HK-2 (cell line): ENCODE measurements around the gene EVI5L.

Experiments
- DNase-seq: peaks from one replicate; pipeline ENCODE4 v3.0.0-alpha.2; 2018; ENCODE audit not compliant: unreplicated experiment

EVI5L gene

GRCh38 chr19:7872306-7873204 is 42.5 kb downstream of the EVI5L start:
- DNase-seq: no peak

DNA sequence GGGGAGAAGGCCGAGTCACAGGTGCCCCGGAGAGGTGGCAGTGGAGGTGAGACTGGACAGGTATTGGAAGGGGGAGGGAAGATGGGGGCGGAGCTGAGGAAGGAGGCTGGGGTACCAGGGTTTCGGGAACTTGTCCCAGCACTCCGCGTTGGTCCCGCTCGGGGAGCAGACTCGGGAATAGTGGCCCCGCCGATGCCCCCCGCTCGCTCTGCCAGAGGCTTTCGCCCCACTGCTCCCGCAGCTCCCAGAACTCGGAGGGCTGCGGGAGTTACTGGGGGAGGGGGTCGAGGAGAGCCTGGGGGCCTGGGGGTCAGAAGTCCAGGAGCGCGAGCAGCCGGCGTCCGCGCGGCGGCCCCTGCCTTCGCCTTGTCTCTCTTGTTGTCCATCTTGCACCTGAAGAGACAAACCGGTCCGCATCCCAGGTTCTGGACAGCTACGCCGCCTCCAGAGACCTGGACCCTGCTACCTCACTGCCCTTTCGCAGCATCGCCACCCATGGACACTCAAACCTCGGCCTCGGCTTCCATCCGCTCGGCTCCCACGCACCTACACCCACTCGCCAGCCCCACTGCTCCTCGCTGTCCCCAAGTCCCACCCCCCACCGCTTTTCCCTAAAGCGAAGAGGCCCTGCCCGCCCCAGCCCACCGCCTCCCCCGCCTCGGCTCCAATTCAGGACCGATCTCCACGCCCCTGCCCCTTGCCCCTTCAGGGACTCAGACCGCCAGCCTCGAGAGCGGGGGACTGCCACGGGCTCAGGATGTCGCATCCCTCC is 43.5 kb downstream of the EVI5L start:
- DNase-seq: no peak

DNA sequence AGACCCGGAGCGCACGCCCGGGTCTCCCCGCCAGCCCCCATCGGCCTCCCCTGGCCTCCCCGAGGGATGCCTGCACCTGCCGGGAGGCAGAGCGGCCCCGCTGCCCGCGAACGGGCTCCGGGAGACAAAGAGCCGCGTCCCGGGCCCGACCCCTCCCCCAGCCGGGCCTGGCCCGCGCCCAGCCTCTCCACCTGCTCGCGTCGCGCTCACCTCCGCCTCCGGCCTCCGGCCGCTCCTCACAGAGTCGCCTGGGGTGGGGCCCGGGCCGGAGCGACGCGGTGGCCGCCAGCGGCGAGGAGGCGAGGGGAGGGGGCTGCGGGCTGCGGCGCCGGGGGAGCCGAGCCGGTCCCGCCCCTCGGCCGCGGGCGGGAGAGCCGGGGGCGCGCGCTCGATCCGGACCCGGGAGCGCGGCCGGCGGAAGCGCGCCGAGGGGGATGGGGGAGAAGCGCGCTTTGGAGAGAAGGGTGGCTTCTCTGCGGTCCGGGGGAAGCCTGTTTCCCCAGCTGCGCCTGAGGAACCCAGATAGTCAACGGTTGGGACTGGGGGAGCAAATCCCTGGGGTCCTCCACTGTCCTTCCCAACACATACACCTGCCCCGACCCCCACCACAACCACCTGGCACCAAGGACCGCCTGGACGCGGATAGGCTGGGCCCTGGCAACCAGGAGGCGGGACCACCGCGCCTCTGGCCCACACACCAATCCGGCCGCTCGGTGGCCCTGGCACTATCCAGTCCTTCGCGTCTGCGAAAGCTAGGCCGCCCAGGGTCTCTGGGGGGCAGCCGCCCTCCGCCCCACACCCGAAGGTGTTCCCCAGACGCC is 44.3 kb downstream of the EVI5L start, which contains the start of gene PRR36:
Gene PRR36, minus strand, starts transcription at position 315 of the 821 bp plus-strand sequence. CDS start 701 bp downstream, outside the sequence.
- DNase-seq: peak; percentile 65

DNA sequence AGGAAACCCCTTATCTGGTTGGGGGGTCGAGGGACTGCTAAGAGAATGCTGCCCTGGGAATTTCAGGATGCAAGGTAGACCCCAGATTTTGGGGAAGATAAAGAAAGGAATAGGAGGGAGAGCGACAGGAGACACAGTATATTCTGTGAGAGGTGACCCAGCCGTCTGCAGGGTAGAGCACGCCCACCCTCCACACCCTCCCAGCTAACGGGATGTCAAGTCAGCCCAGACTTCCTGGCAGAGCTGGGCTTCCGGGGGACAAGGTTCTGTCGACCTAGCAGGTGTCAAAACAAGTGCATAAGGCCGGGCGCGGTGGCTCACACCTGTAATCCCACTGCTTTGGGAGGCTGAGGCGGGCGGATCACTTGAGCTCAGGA is 44.9 kb downstream of the EVI5L start:
- no peak for DNase-seq

DNA sequence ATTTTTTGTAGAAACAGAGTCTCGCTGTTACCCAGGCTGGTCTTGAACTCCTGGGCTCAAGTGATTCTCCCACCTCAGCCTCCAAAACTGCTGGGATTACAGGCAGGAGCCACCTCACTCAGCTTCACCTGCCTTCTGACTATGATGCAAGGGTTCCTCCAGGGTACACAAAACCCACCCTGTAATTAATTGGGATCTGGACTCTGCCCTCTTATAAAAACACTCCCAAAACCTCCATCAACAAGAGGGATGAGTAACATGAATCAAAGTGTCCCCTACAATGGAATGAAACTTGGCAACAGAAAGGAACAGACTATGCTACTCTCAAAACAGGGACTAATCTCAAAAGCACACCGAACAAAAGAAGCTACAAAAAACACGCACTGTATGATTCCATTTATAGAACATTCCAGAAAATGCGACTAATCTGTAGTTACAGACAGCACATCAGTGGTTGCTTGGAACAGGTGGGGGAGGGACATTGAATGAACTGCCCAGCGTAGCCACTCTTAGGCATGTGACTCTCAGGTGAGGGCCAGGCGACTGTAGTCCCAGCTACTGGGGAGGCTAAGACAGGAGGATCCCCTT is 47.3 kb downstream of the EVI5L start:
- no peak for DNase-seq

- DNase-seq: no peak
These were observed 49.2 kb downstream of the EVI5L start for GRCh38 chr19:7879111-7879807.

DNA sequence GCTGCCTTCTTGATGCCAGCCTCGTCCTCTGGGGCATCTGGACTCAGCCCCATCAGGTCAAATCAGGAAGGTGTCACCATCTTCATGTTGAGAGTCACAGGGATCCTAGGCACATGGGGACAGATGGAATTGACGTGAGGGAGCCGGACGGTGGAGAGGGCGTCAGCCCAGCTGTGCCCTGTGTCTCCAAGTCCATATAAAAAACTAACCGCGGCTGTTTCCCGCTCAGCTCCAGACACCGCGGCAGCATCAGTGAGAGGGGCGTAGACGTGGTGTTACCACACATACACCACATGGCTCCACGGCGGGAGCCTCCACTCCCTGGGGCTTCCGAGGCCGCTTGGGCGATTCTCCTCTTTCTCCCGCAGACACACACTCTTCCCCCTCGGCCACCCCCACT is 49.8 kb downstream of the EVI5L start:
- DNase-seq: no peak

DNA sequence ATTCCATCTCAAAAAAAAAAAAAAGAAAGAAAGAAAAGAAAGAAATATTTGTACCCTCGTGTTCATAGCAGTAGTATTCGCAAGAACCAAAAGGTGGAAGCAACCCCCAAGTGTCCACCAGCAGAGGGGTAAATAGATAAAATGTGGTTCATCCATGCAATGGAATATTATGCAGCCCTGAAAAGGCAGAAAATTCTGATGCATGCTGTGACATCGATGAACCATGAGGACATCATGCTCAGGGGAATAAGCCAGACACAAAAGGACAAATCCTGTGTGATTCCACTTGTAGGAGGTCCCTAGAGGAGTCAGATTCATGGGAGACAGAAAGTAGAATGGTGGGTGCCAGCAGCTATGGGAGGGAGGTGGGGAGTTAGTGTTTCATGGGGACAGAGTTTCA is 51.9 kb downstream of the EVI5L start:
- DNase-seq: no peak

- no peak for DNase-seq
These were observed 53.1 kb downstream of the EVI5L start for GRCh38 chr19:7883105-7883504.

- no peak for DNase-seq
These were observed 54.0 kb downstream of the EVI5L start for GRCh38 chr19:7883796-7884570.

GRCh38 chr19:7885818-7886217 is 55.8 kb downstream of the EVI5L start:
- DNase-seq: no peak

DNA sequence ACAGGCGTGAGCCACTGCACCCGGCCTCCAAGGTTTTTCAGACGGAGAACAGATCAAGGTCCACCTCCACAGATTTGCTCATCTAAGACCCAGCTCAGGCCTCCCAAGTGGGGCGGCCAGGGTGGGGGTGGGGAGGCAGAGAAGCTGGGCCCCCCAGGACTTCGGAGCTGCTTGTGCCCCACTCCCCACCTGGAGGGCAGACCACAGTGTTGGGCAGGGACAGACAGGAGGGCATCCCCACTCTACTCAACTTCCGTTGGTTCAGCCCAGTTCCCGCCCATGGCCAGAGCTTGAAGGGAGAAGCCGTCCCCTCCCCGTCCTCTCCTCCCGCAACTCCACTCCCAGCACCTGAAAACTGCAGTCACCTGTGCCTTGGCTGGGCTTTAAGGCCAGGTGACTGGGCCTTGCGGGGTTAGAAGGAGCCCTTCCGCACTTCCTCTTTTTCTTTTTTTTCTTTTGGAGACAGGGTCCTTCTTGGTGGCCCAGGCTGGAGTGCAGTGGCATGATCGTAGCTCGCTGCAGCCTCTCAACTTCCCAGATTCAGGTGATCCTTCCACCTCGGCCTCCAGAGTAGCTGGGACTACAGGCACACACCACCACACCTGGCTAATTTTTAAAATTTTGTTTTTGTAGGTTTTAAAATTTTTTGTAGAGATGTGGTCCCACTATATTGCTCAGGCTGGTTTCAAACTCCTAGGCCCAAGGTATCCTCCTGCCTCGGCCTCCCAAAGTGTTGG is 57.6 kb downstream of the EVI5L start:
- no peak for DNase-seq

GRCh38 chr19:7888145-7888825 is 58.3 kb downstream of the EVI5L start, which contains the start of gene LRRC8E:
LRRC8E (plus strand) TSS chr19:7888510; CDS start chr19:7895604, 7,094 bp downstream.
- DNase-seq: peak; percentile 88

DNA sequence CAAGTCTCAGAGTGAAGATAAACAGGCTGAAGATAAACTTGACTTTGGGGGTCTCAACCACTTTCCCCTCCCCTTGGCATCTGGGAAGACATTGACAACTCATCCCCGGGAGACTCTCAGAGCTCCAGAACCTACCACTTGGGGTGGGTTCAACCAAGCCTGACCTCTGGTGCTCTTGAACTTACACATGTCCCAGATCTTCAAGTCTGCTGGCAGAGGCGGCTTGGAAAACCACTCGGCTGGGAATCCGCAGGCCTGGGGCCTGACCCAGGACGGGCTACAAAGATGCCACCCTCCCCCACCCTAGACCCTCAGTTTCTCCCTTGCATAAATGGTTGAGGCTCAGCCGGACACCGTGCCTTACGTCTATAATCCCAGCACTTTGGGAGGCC is 58.8 kb downstream of the EVI5L start:
- DNase-seq: no peak

DNA sequence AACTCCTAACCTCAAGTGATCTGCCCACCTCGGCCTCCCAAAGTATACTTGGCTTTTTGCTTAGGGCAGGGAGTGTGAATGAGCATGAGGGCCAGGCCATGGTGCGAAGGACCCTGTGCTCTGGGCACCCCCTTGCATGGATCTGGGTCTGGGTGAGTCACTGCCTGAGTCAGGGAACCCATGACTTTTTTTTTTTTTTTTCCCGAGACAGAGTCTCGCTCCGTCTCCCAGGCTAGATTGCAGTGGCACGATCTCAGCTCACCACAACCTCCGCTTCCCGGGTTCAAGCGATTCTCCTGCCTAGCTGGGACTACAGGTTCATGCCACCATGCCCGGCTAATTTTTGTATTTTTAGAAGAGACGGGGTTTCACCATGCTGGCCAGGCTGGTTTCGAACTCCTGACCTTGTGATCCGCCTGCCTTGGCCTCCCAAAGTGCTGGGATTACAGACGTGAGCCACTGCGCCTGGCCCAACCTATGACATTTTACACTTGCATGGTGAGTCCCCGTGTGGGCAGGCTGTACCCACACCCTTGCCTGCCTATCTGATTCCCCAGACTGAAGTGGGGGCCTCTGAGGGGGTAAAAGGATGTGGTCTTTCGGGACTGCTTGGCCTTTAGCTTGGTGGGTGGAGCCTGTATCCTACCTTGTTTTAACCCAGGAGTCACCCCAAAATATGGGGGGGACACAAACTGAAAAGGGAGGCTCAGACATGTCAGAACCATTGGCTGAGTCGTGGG is 63.5 kb downstream of the EVI5L start:
- peak; percentile 66 for DNase-seq

GRCh38 chr19:7894612-7895309 is 64.7 kb downstream of the EVI5L start:
- no peak for DNase-seq

DNA sequence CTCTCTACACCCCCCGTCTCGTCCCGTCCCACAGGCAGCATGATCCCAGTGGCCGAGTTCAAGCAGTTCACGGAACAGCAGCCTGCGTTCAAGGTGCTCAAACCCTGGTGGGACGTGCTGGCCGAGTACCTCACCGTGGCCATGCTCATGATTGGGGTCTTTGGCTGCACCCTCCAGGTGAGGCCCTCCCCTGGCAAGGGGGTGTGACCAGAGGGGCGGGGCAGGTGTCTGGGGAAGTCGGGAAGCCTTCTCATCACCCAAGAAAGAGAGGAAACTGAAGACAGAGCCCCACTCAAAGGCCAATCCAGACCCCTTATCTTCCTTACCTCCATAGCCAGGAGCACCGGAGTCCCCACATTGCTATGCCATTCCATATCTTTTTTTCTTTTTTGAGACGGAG is 65.5 kb downstream of the EVI5L start:
- DNase-seq: no peak

DNA sequence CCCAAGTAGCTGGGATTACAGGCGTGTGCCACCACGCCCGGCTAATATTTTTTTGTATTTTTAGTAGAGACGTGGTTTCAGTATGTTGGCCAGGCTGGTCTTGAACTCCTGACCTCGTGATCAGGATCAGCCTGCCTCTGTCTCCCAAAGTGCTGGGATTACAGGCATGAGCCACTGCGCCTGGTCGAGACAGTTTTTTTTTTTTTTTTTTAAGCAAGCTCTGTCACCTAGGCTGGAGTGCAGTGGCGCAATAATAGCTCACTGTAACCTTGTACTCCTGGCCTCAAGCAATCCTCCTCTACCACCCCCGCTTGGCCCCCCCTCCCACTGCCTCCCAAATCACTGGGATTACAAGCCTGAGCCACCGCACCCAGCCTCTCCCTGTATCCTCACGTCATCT is 67.3 kb downstream of the EVI5L start:
- DNase-seq: no peak
